Lower lobe of right lung (tissue), 2 donors: ENCODE measurements around the gene GAS1. TPM values are rescaled to one million over a fixed set of nuclear protein-coding genes. Genes with fewer than 3 reads are reported as not detected.

Source experiments
- ATAC-seq, 2 donors: fragments of 200-7000 bp; cut with Tn5 transposase; one replicate each; pipeline ENCODE4 v1.9.1; 2020 to 2022; ENCODE audit warnings: mild to moderate bottlenecking in 2 of 2, moderate library complexity in 2 of 2
- DNase-seq: peaks from one replicate; pipeline ENCODE4 v3.0.0-alpha.2; 2020
- H3K27ac ChIP-seq: fragments of 200-600 bp; one replicate; pipeline ENCODE4 v1.8.0; 2022
- H3K27me3 ChIP-seq: fragments of 200-600 bp; one replicate; pipeline ENCODE4 v1.8.0; 2022; ENCODE audit warnings: low read depth
- H3K36me3 ChIP-seq: fragments of 200-600 bp; one replicate; pipeline ENCODE4 v1.8.0; 2022; ENCODE audit warnings: mild to moderate bottlenecking
- H3K4me1 ChIP-seq: fragments of 200-600 bp; one replicate; pipeline ENCODE4 v1.8.0; 2022
- H3K4me3 ChIP-seq: fragments of 200-600 bp; one replicate; pipeline ENCODE4 v1.8.0; 2022; ENCODE audit warnings: mild to moderate bottlenecking
- H3K9me3 ChIP-seq: fragments of 200-600 bp; one replicate; pipeline ENCODE4 v1.8.0; 2022
- CTCF ChIP-seq: fragments of 200-600 bp; IDR thresholded peaks from one replicate; pipeline ENCODE4 v1.8.0; 2022; ENCODE audit warnings: antibody characterized with exemption, mild to moderate bottlenecking
- intact Hi-C: fragments of 100-400 bp; cut with DNase I; formaldehyde crosslinking; loops from one replicate; pipeline ENCODE4 v1.11.0; 2022
- total RNA-seq: library from RNA; stranded (reverse); fragmentation: NEBNext Ultra II Directional; extraction: Animal tissue kit (Norgen Biotek cat#: 25700); gene quantifications from one replicate; pipeline ENCODE4 v1.2.1, GENCODE V29; 2021
- donor health status: DM: no; HTN: yes; CAD: no; lungs with severe emphysema.

Gene GAS1
- total RNA-seq, 1 donor from 2014 or later, result 17.3 TPM

GRCh38 chr9:86939891-86940290 lies 7.4 kb downstream of the GAS1 start:
- intact Hi-C loops, result no loop called here

GRCh38 chr9:86939321-86939720 lies 8.0 kb downstream of the GAS1 start:
- H3K9me3 ChIP-seq, result no peaks in the 10 kb centered on the region
- peaks cover 12% of the 10 kb centered on the region for H3K4me1 ChIP-seq
- no peak for TF ChIP-seq CTCF
- ATAC-seq (no peak), DNase-seq (no peak)
- no peaks in the 10 kb centered on the region for H3K36me3 ChIP-seq
- H3K4me3 ChIP-seq, result no peak overlapping the region
- H3K27ac ChIP-seq, result no peak overlapping the region
- intact Hi-C loops, result no loop called here
- peaks cover 53% of the 10 kb centered on the region for H3K27me3 ChIP-seq

More at GRCh38 chr9:86939891-86940290, 7.4 kb downstream of the GAS1 start:
- H3K4me1 ChIP-seq, result peaks cover 12% of the 10 kb centered on the region
- no peak overlapping the region for H3K27ac ChIP-seq
- H3K27me3 ChIP-seq, result peaks cover 55% of the 10 kb centered on the region
- DNase-seq, result no peak
- H3K9me3 ChIP-seq, result no peaks in the 10 kb centered on the region
- no peak for ATAC-seq
- H3K4me3 ChIP-seq, result no peak overlapping the region
- no peaks in the 10 kb centered on the region for H3K36me3 ChIP-seq
- TF ChIP-seq CTCF, result no peak

- H3K36me3 ChIP-seq, result no peaks in the 10 kb centered on the region
- TF ChIP-seq CTCF, result no peak
- ATAC-seq (no peak), DNase-seq (no peak)
- H3K27ac ChIP-seq, result no peak overlapping the region
- H3K4me1 ChIP-seq, result peaks cover 8% of the 10 kb centered on the region
- H3K4me3 ChIP-seq, result no peak overlapping the region
- peaks cover 49% of the 10 kb centered on the region for H3K27me3 ChIP-seq
- intact Hi-C loops, result no loop called here
- H3K9me3 ChIP-seq, result no peaks in the 10 kb centered on the region
Observed at GRCh38 chr9:86938780-86939179, 8.5 kb downstream of the GAS1 start.

- Histone ChIP-seq H3K36me3 (no peaks in the 10 kb centered on the region), H3K4me3 (no peak overlapping the region), H3K27ac (no peak overlapping the region), H3K27me3 (peaks cover 3% of the 10 kb centered on the region), H3K9me3 (no peaks in the 10 kb centered on the region), H3K4me1 (no peaks in the 10 kb centered on the region)
- intact Hi-C loops, result no loop called here
- TF ChIP-seq CTCF, result no peak
- ATAC-seq, result no peak
- no peak for DNase-seq
Observed at GRCh38 chr9:86926145-86926544, 21.2 kb downstream of the GAS1 start.

- peaks cover 3% of the 10 kb centered on the region for H3K27me3 ChIP-seq
- no peak overlapping the region for H3K4me3 ChIP-seq
- H3K9me3 ChIP-seq, result no peaks in the 10 kb centered on the region
- intact Hi-C loops, result no loop called here
- H3K4me1 ChIP-seq, result no peaks in the 10 kb centered on the region
- H3K27ac ChIP-seq, result no peak overlapping the region
- no peak for DNase-seq
- TF ChIP-seq CTCF, result no peak
- no peak for ATAC-seq
- H3K36me3 ChIP-seq, result no peaks in the 10 kb centered on the region
Observed at GRCh38 chr9:86925686-86926085, 21.6 kb downstream of the GAS1 start.

- Histone ChIP-seq H3K4me3 (no peak overlapping the region), H3K27ac (no peak overlapping the region), H3K4me1 (no peaks in the 10 kb centered on the region), H3K36me3 (no peaks in the 10 kb centered on the region), H3K9me3 (no peaks in the 10 kb centered on the region), H3K27me3 (peaks cover 3% of the 10 kb centered on the region)
- no peak for TF ChIP-seq CTCF
- no peak for DNase-seq
- no peak for ATAC-seq
- intact Hi-C loops, result no loop called here
Observed at GRCh38 chr9:86924206-86924605, 23.1 kb downstream of the GAS1 start.
